LHCN-M2 (cell line): ENCODE results near the gene TSPY2. TPM values are rescaled to one million over a fixed set of nuclear protein-coding genes. Genes with fewer than 3 reads are reported as not detected.
"Not testable (repeated sequence)": the region's sequence is repeated elsewhere in the genome, so short reads cannot be mapped to it uniquely, and the experiment has no call there.

Experiments
- DNase-seq: peaks from one replicate; pipeline ENCODE4 v3.0.0-alpha.2; 2012; ENCODE audit warnings: low read depth
- polyA plus RNA-seq: library from polyadenylated mRNA; unstranded; fragments of >200 nt; gene quantifications from one replicate; pipeline ENCODE4 v1.2.1, GENCODE V29; 2012; ENCODE audit warnings: missing spikeins
- total RNA-seq: library from RNA; depleted of rRNA; stranded (reverse); fragments of >200 nt; gene quantifications from 2 replicates; pipeline ENCODE4 v1.2.3, GENCODE V29; 2014; rRNA removed

Gene TSPY2, protein sequence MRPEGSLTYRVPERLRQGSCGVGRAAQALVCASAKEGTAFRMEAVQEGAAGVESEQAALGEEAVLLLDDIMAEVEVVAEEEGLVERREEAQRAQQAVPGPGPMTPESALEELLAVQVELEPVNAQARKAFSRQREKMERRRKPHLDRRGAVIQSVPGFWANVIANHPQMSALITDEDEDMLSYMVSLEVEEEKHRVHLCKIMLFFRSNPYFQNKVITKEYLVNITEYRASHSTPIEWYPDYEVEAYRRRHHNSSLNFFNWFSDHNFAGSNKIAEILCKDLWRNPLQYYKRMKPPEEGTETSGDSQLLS
- total RNA-seq = not detected in 2 replicates
- not detected for polyA plus RNA-seq

DNA sequence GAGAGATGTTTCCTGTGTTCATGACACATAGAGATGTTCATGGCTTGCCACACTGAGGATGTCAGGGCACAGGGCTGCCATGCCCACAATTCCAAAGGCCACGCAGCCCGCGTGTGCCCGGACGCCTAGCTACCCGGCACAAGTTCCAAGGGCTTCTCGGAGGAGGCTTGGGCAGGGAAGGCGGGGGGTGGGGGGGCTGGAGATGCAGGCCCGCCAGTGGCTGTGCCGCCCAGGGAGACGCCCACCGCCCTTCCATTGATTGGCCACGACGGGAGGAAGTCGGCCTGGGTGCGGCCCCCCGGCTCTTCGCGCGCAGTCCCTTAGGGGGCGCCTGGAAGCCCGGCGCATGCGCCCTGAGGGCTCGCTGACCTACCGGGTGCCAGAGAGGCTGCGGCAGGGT lies at the start of gene TSPY2:
Gene TSPY2 (plus strand): TSS at position 301 of the 400 bp plus-strand sequence. CDS start 46 bp downstream, at position 347.
- not testable (repeated sequence) for DNase-seq

DNA sequence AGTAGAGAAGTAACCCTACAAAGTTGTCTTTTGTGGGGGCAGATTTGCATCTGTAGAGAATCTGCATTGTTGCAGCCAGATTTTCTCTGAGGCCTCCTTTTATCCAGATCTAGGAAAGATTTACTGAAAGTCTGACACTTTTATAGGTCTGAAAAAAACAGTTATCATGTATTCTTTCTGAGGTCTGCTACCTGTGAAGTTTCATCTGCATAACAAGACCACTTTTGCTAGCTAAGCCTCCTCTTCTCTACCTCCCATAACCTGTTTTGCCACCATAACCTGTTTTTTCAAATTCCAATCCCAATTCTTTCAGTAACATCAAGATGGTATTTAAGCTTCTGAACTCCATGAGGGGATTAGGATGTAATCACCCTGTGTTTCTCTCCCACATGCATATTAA lies 36.5 kb upstream of the TSPY2 start:
- DNase-seq = not testable (repeated sequence)

DNA sequence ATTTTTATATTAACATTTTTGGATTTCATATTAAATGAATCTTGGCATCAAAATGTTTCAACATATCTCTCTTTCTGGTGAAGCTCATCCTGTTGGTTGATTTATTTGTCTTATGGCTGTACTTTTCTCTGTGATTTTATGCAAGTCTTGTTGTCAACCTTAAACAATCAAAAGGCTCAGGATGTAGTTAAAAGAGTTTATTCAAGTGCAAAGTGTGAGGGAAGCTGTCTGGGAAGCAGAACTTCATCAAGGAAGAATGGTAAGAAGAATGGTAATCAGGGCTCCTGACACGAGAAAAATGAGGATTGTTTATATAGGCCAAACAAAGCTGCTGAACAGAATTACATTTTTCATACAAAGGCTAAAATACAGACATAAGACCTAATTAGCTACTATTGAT lies 29.0 kb upstream of the TSPY2 start:
- DNase-seq = not testable (repeated sequence)

DNA sequence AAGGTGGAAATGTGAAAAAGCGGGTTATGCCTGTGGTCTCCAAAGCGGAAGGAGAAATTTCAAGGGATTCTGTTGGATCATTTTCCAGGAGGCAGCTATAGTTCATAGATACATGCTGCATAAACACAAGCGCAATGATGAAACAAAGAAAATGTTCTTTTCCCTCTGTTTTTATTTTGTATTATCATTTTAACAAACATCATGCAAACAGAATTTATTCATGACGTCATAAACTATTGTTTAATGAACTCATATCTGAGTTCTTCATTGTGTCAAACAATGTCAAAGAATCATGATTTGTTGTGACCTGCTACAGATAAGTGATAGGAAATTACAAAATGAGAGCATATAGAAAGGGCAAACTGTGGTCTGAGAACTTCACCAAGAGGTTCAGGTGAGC lies 23.8 kb downstream of the TSPY2 start:
- DNase-seq = not testable (repeated sequence)
